ENCODE results near the gene UBE2E1.

Gene UBE2E1

GRCh38 chr3:23793528-23794134 lies 12.1 kb upstream of the UBE2E1 start:
- H3K36me3 ChIP-seq (ENCODE audit: control insufficient read depth in 4 of 4, insufficient read depth in 4 of 4, low read length in 3 of 4): no peaks in the 10 kb centered on the region
- H3K4me3 ChIP-seq (ENCODE audit: control insufficient read depth in 1 of 7, extremely low read depth in 1 of 7, insufficient read depth in 4 of 7, low read depth in 2 of 7, low read length in 6 of 7): no peak overlapping the region
- H3K4me1 ChIP-seq (ENCODE audit: control extremely low read depth in 1 of 4, control insufficient read depth in 4 of 4, insufficient read depth in 4 of 4, low read length in 3 of 4): peaks cover 0 to 3% (median 0%) of the 10 kb centered on the region in 4 experiments
- POLR2A ChIA-PET: no interaction called here
- 100% methylated on average over 2 of the region's 4 CpGs for WGBS (ENCODE audit: insufficient coverage)
- CTCF ChIA-PET: interaction anchor here (0.7 kb wide), 2 partner anchors 9 to 217 kb away, joined by 3 to 6 read pairs; no protein-coding TSS in a partner anchor
- no peaks in the 10 kb centered on the region for H3K27me3 ChIP-seq (replicated peaks in 2 of 5; ENCODE audit: control insufficient read depth in 4 of 5, insufficient read depth in 5 of 5, low read length in 4 of 5)
- no peaks in the 10 kb centered on the region for H3K9me3 ChIP-seq (ENCODE audit: control extremely low read depth in 1 of 5, control insufficient read depth in 4 of 5, insufficient read depth in 2 of 5, low read depth in 1 of 5, low read length in 4 of 5)
- DNase-seq: no peak
- H3K27ac ChIP-seq (ENCODE audit: insufficient read depth in 1 of 2, low read depth in 1 of 2, low read length in 2 of 2, poor library complexity in 1 of 2, severe bottlenecking in 2 of 2): no peak overlapping the region

GRCh38 chr3:23795096-23795495 lies 10.7 kb upstream of the UBE2E1 start:
- ChIA-PET POLR2A (no interaction called here), CTCF (no interaction called here)
- Histone ChIP-seq H3K4me1 (ENCODE audit: control extremely low read depth in 1 of 4, control insufficient read depth in 4 of 4, insufficient read depth in 4 of 4, low read length in 3 of 4) (no peaks in the 10 kb centered on the region), H3K4me3 (ENCODE audit: control insufficient read depth in 1 of 7, extremely low read depth in 1 of 7, insufficient read depth in 4 of 7, low read depth in 2 of 7, low read length in 6 of 7) (no peak overlapping the region), H3K27me3 (replicated peaks in 2 of 5; ENCODE audit: control insufficient read depth in 4 of 5, insufficient read depth in 5 of 5, low read length in 4 of 5) (no peaks in the 10 kb centered on the region), H3K36me3 (ENCODE audit: control insufficient read depth in 4 of 4, insufficient read depth in 4 of 4, low read length in 3 of 4) (no peaks in the 10 kb centered on the region), H3K27ac (ENCODE audit: insufficient read depth in 1 of 2, low read depth in 1 of 2, low read length in 2 of 2, poor library complexity in 1 of 2, severe bottlenecking in 2 of 2) (no peak overlapping the region), H3K9me3 (ENCODE audit: control extremely low read depth in 1 of 5, control insufficient read depth in 4 of 5, insufficient read depth in 2 of 5, low read depth in 1 of 5, low read length in 4 of 5) (no peaks in the 10 kb centered on the region)
- DNase-seq: peak in 2 of 3 donors; percentile 17 to 28

GRCh38 chr3:23796518-23796917 lies 9.2 kb upstream of the UBE2E1 start:
- DNase-seq: no peak
- no peaks in the 10 kb centered on the region for H3K36me3 ChIP-seq (ENCODE audit: control insufficient read depth in 4 of 4, insufficient read depth in 4 of 4, low read length in 3 of 4)
- H3K27ac ChIP-seq (ENCODE audit: insufficient read depth in 1 of 2, low read depth in 1 of 2, low read length in 2 of 2, poor library complexity in 1 of 2, severe bottlenecking in 2 of 2): no peak overlapping the region
- POLR2A ChIA-PET: no interaction called here
- H3K4me3 ChIP-seq (ENCODE audit: control insufficient read depth in 1 of 7, extremely low read depth in 1 of 7, insufficient read depth in 4 of 7, low read depth in 2 of 7, low read length in 6 of 7): no peak overlapping the region
- no peaks in the 10 kb centered on the region for H3K4me1 ChIP-seq (ENCODE audit: control extremely low read depth in 1 of 4, control insufficient read depth in 4 of 4, insufficient read depth in 4 of 4, low read length in 3 of 4)
- no peaks in the 10 kb centered on the region for H3K9me3 ChIP-seq (ENCODE audit: control extremely low read depth in 1 of 5, control insufficient read depth in 4 of 5, insufficient read depth in 2 of 5, low read depth in 1 of 5, low read length in 4 of 5)
- CTCF ChIA-PET: no interaction called here
- no peaks in the 10 kb centered on the region for H3K27me3 ChIP-seq (replicated peaks in 2 of 5; ENCODE audit: control insufficient read depth in 4 of 5, insufficient read depth in 5 of 5, low read length in 4 of 5)
- WGBS (ENCODE audit: insufficient coverage): 89% methylated on average over 2 of the region's 2 CpGs

- WGBS (ENCODE audit: insufficient coverage): no CpG with 5 or more reads among the region's 4 CpGs
- Histone ChIP-seq H3K36me3 (ENCODE audit: control insufficient read depth in 4 of 4, insufficient read depth in 4 of 4, low read length in 3 of 4) (no peaks in the 10 kb centered on the region), H3K4me1 (ENCODE audit: control extremely low read depth in 1 of 4, control insufficient read depth in 4 of 4, insufficient read depth in 4 of 4, low read length in 3 of 4) (no peaks in the 10 kb centered on the region), H3K4me3 (ENCODE audit: control insufficient read depth in 1 of 7, extremely low read depth in 1 of 7, insufficient read depth in 4 of 7, low read depth in 2 of 7, low read length in 6 of 7) (no peak overlapping the region), H3K9me3 (ENCODE audit: control extremely low read depth in 1 of 5, control insufficient read depth in 4 of 5, insufficient read depth in 2 of 5, low read depth in 1 of 5, low read length in 4 of 5) (no peaks in the 10 kb centered on the region), H3K27ac (ENCODE audit: insufficient read depth in 1 of 2, low read depth in 1 of 2, low read length in 2 of 2, poor library complexity in 1 of 2, severe bottlenecking in 2 of 2) (no peak overlapping the region), H3K27me3 (replicated peaks in 2 of 5; ENCODE audit: control insufficient read depth in 4 of 5, insufficient read depth in 5 of 5, low read length in 4 of 5) (no peaks in the 10 kb centered on the region)
- DNase-seq: no peak
- ChIA-PET POLR2A (interaction anchor here (0.6 kb wide), 1 partner anchor 356 kb away, joined by 4 read pairs; no protein-coding TSS in a partner anchor), CTCF (no interaction called here)
Measured at GRCh38 chr3:23797491-23797890, 8.3 kb upstream of the UBE2E1 start.

- WGBS (ENCODE audit: insufficient coverage): 100% methylated on average over 1 of the region's 5 CpGs
- POLR2A ChIA-PET: no interaction called here
Measured at GRCh38 chr3:23798456-23798855, 7.3 kb upstream of the UBE2E1 start.

GRCh38 chr3:23798876-23799275 lies 6.9 kb upstream of the UBE2E1 start:
- no peaks in the 10 kb centered on the region for H3K27me3 ChIP-seq (replicated peaks in 2 of 5; ENCODE audit: control insufficient read depth in 4 of 5, insufficient read depth in 5 of 5, low read length in 4 of 5)
- POLR2A ChIA-PET: no interaction called here
- no peaks in the 10 kb centered on the region for H3K4me1 ChIP-seq (ENCODE audit: control extremely low read depth in 1 of 4, control insufficient read depth in 4 of 4, insufficient read depth in 4 of 4, low read length in 3 of 4)
- H3K9me3 ChIP-seq (ENCODE audit: control extremely low read depth in 1 of 5, control insufficient read depth in 4 of 5, insufficient read depth in 2 of 5, low read depth in 1 of 5, low read length in 4 of 5): no peaks in the 10 kb centered on the region
- H3K4me3 ChIP-seq (ENCODE audit: control insufficient read depth in 1 of 7, extremely low read depth in 1 of 7, insufficient read depth in 4 of 7, low read depth in 2 of 7, low read length in 6 of 7): no peak overlapping the region
- H3K36me3 ChIP-seq (ENCODE audit: control insufficient read depth in 4 of 4, insufficient read depth in 4 of 4, low read length in 3 of 4): no peaks in the 10 kb centered on the region
- DNase-seq: no peak
- H3K27ac ChIP-seq (ENCODE audit: insufficient read depth in 1 of 2, low read depth in 1 of 2, low read length in 2 of 2, poor library complexity in 1 of 2, severe bottlenecking in 2 of 2): no peak overlapping the region
- 89% methylated on average over 1 of the region's 3 CpGs for WGBS (ENCODE audit: insufficient coverage)
- CTCF ChIA-PET: no interaction called here

More at GRCh38 chr3:23798456-23798855, 7.3 kb upstream of the UBE2E1 start:
- Histone ChIP-seq H3K27me3 (replicated peaks in 2 of 5; ENCODE audit: control insufficient read depth in 4 of 5, insufficient read depth in 5 of 5, low read length in 4 of 5) (no peaks in the 10 kb centered on the region), H3K4me3 (ENCODE audit: control insufficient read depth in 1 of 7, extremely low read depth in 1 of 7, insufficient read depth in 4 of 7, low read depth in 2 of 7, low read length in 6 of 7) (no peak overlapping the region), H3K27ac (ENCODE audit: insufficient read depth in 1 of 2, low read depth in 1 of 2, low read length in 2 of 2, poor library complexity in 1 of 2, severe bottlenecking in 2 of 2) (no peak overlapping the region), H3K4me1 (ENCODE audit: control extremely low read depth in 1 of 4, control insufficient read depth in 4 of 4, insufficient read depth in 4 of 4, low read length in 3 of 4) (no peaks in the 10 kb centered on the region), H3K9me3 (ENCODE audit: control extremely low read depth in 1 of 5, control insufficient read depth in 4 of 5, insufficient read depth in 2 of 5, low read depth in 1 of 5, low read length in 4 of 5) (no peaks in the 10 kb centered on the region), H3K36me3 (ENCODE audit: control insufficient read depth in 4 of 4, insufficient read depth in 4 of 4, low read length in 3 of 4) (no peaks in the 10 kb centered on the region)
- no peak for DNase-seq
- CTCF ChIA-PET: no interaction called here

- Histone ChIP-seq H3K27ac (ENCODE audit: insufficient read depth in 1 of 2, low read depth in 1 of 2, low read length in 2 of 2, poor library complexity in 1 of 2, severe bottlenecking in 2 of 2) (no peak overlapping the region), H3K4me3 (ENCODE audit: control insufficient read depth in 1 of 7, extremely low read depth in 1 of 7, insufficient read depth in 4 of 7, low read depth in 2 of 7, low read length in 6 of 7) (no peak overlapping the region), H3K27me3 (replicated peaks in 2 of 5; ENCODE audit: control insufficient read depth in 4 of 5, insufficient read depth in 5 of 5, low read length in 4 of 5) (no peaks in the 10 kb centered on the region), H3K36me3 (ENCODE audit: control insufficient read depth in 4 of 4, insufficient read depth in 4 of 4, low read length in 3 of 4) (no peaks in the 10 kb centered on the region), H3K9me3 (ENCODE audit: control extremely low read depth in 1 of 5, control insufficient read depth in 4 of 5, insufficient read depth in 2 of 5, low read depth in 1 of 5, low read length in 4 of 5) (no peaks in the 10 kb centered on the region), H3K4me1 (ENCODE audit: control extremely low read depth in 1 of 4, control insufficient read depth in 4 of 4, insufficient read depth in 4 of 4, low read length in 3 of 4) (peaks cover 0 to 7% (median 5%) of the 10 kb centered on the region in 4 experiments)
- ChIA-PET CTCF (interaction anchor here (1.0 kb wide), 1 partner anchor 839 kb away, joined by 3 read pairs; no protein-coding TSS in a partner anchor), POLR2A (no interaction called here)
- WGBS (ENCODE audit: insufficient coverage): no CpG with 5 or more reads among the region's 3 CpGs
- peak in 2 of 3 donors; percentile 61 to 64 for DNase-seq
Measured at GRCh38 chr3:23800731-23801130, 5.0 kb upstream of the UBE2E1 start.

Data from common myeloid progenitor, CD34-positive (primary cell).